ENCODE data around the gene ASTN2.

GRCh38 chr9:116589392-116590354 lies 825.2 kb downstream of the ASTN2 start:
- TF ChIP-seq CTCF (IDR thresholded peaks at IDR 0.05; ENCODE audit: insufficient read depth, low read depth, low read length): peak; percentile 59
- no peak for TF ChIP-seq EZH2 (IDR thresholded peaks at IDR 0.05; ENCODE audit: insufficient read depth, low read length)
